GM18870 (cell line): ENCODE results near the gene ABR.
"Not testable (repeated sequence)": the region's sequence is repeated elsewhere in the genome, so short reads cannot be mapped to it uniquely, and the experiment has no call there.

ENCODE experiments used
- ATAC-seq: cut with Tn5 transposase; IDR thresholded peaks from one replicate; pipeline ENCODE4 v1.9.1; 2021; ENCODE audit warnings: moderate library complexity; ENCODE audit not compliant: unreplicated experiment

ABR gene

DNA sequence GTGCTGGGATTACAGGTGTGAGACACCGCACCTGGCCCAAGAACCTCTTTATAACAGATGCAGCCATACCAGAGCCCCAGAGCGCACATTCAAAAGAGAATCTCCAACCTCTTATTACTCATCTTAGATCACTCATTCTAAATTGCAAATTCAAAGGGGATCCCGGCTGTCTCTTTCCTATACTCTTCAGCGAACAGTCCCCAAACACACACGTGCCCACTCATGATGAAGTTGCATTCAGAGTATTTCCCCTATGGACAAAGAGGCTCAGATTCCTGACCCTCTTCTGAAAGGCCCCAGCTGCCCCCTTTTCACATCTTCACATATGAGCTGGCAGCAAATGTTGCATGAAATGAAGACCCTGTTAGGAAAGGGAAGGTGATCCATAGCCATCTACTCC lies 22.5 kb upstream of the ABR start:
- ATAC-seq = no peak

DNA sequence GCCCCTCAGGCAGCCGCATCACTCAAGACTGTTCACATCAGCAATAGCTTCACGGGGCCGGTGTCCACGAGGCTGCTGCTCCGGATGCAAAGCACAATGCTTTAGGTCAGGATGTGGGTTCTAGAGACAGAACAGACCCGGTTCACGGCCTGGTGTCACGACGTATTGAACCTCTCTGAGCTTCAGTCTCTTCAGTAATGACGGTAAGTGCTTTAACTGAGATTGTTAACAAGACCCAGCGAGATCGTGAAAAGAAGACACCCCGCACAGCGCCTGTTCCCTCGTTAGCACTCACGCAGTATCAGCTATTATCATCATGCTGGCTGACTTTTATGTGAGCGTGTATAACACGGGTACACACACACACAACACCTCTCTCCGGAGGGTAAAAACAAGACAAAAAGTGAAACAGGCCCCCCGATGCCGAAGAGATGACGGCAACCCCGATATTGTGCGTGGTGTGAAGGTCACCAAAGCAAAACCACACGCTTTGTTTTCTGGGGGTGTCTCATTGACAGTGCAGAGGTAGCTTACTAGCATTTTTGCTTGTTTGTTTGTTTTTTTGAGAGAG lies 21.4 kb upstream of the ABR start:
- ATAC-seq = no peak

DNA sequence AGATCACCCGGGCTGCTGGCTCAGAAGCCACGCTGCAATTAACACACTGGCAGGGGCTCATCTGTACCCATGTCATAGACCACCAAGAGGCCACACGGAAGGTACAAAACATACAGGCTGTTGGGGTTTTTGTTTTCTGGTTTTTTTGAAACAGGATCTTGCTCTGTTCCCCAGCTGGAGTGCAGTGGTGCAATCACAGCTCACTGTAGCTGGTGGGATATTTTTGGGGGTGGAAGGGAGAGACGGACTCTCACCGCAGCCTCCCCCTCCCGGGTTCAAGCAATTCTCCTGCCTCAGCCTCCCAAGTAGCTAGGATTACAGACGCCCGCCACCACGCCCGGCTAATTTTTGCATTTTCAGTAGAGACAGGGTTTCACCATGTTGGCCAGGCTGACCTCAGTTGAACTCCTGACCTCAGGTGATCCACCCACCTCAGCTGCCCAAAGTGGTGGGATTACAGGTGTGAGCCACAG lies 19.5 kb upstream of the ABR start:
- ATAC-seq = not testable (repeated sequence)

DNA sequence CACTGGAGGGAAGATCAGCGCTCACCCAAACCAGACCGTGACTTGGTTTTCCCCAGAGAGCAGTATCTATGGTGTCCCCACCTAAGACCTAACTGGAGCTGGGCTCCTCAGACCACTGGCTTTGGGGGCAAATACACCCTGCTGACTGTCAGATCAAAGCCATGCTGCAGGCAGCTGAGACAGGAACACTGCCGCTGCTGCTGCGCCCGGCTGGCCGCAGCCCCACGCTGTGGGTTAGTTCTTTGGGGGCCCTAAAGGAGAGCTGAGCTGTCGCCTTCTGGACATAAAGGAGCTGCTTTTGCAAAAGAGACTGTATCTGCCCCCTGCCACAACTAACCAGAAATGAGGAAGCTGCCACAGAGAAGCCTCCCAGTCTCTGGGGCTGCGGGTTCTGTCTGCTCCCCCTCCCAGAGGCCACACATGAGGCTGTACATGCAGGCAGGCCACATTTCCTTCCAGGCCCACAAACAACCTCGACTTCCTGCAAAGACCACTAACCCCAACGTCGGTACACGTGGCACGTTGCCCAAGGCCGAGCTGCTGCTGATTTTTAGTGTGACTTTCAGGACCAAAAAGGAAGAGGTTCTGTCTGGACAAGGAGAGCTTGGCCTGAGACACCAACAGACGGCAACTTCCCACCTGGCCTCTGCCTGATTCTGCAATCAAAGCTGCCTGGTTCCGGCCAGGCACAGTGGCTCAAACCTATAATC lies 18.2 kb upstream of the ABR start:
- ATAC-seq = peak; percentile 50

DNA sequence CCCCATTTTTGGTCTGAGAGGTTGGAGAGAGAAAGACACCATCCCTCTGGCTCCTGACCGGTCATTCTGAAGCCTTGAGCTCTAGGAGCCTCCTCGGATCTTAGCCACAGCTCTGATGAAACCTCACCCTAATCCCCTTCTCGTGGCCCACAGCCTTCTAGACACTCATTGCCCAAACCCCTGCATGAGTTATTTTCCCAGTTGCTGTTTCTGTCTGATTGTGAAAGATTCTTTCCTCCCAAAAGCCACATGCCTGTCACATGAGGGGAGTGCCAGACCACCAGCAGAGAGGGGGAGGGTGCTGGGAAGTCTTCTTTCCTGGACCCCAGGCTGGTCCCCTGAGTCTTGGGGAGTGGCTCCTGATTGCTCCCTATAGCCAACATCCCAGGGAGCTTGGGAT lies 17.6 kb upstream of the ABR start:
- ATAC-seq = peak; percentile 14

DNA sequence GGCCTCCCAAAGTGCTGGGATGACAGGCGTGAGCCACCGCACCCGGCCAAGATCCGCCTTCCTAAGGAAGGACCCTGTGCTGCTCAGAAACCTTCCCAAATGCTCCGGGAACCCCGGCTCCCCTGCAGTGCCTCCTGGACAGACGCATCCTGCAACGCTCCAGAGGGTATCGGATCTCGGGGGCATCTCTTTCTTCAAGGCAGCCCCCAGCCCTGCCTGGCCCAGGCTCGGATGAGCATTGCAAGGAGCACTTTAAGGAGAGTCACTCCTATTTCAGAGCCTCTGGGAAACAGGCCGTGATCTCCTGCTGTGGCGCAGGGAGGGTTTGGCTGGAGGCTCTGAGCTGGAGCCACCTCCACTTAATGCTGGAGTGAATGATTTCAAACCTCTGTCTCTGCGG lies 17.2 kb upstream of the ABR start:
- ATAC-seq = no peak

DNA sequence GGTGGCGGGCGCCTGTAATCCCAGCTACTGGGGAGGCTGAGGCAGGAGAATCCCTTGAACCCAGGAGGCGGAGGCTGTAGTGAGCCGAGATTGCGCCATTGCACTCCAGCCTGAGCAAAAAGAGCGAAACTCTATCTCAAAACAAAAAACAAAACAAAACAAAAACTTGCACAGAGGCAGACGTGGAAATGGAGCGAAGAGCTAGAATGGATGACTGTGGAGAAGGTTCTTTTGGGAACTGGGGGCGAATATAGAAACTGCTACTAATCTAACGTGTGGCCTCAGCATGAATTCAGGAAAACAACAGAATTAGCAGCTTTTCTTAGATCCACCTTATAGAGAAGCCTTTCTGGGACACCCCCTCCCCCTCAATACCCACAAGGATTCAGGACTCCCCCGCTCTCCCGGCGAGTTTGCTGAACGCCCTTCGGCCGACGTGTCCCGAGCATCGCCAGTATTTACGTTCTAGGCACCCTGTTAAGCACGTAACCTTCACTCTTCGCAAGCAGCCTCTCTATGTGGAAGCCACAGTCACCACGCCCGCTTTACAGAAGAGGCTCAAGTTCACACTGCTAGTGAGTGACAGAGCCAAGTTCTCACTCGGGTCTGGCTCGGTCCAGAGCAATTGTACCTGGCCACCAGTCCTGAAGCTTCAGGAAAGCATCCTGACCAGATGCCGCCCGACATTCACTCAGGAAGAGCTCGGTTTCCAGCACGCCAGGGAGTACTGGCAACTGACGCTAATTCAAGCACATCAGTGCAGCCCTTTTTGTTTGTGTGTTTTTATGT lies 13.3 kb upstream of the ABR start:
- ATAC-seq = no peak

DNA sequence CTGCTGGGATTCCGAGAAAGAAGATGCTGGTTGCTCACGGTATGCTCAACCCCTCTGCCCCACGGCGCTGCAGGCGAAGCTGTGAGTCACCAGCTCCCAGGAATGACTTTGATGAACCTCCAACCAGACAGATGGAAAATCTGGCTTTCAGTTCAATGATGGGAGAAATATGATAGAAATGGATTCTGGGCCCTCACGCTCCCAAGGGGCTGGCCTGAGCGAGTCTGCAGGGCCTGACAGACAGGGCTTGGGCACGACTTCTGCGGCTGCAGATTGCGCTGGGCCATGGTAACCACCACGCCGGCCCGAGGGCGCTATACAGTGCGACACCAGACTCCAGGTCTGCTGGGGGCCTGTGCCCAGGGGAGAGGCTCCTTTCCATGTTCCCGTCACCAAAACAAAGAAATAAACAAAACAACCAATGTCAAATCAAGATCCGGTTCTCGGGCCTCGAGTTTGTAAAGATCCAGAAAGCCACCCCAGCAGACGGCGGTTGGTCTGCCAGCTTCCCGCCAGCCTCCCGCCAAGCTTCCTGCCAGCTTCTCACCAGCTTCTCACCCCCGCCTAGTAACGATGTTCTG lies 11.1 kb upstream of the ABR start:
- no peak for ATAC-seq

DNA sequence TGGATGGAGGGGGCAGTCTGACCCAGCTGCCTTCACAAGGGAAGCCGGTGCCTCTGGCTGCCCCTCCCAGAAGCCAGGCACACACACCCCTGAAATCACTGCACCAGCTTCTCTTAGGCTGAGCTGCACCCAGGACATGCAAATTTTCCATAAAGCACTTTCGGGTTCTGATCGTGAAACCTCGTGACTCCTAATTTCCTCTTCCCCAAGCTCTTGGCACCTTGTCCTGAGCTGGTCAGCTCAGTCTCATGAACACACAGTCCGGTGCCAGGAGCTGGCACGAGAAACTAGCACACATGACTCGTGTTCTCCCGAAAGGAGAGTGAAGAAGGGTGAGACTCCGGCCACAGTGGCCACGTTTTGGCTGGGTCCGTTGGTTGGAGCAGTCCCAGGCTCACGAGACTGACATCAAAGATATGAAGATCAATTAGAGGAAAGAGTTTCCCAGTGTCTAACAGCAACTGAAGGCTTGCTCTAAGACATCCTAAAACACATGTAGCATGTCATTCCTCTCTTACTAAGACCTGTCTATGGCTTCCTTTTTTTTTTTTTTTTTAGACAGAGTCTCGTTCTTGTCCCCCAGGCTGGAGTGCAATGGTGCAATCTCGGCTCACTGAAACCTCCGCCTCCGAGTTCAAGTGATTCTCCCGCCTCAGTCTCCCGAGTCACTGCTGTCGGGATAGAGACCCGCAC lies 9.2 kb upstream of the ABR start:
- no peak for ATAC-seq

DNA sequence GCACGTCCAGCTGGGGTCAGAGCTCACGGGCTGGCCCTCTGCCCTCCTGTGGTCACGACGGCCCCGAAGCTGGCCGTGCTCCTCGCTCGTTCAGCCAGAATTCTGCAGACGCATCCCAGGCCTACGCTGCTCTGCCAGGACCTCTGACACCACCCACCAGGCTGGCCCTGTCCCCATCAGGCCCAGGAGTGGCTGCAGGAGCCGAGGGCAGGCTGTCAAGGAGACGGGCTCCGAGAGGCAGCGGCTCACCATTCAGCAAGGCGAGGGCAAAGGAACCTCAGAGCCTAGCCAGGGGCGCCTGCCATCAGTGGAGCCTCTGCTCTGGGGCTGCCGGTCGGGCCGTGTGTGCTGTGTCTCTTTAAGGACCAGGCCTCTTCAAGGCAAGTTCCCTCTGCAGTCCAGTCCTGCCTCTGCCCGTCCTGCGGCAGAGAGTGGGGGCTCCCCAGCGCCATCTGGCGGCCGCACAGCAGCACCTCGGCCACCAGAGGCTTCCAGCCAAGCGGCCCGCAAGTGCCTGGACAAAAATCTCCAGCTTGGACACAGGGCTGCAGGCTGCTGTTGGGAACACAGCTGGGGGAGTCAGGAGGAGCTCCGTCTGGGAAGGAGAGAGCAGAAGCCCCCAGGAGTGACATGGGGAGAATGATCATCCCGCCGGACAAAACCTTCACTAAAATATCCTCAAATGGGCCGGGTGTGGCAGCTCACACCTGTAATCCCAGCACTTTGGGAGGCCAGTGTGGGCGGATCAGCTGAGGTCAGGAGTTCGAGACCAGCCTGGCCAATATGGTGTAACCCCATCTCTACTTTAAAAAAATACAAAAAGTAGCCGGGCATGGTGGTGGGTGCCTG lies 7.4 kb upstream of the ABR start:
- no peak for ATAC-seq

DNA sequence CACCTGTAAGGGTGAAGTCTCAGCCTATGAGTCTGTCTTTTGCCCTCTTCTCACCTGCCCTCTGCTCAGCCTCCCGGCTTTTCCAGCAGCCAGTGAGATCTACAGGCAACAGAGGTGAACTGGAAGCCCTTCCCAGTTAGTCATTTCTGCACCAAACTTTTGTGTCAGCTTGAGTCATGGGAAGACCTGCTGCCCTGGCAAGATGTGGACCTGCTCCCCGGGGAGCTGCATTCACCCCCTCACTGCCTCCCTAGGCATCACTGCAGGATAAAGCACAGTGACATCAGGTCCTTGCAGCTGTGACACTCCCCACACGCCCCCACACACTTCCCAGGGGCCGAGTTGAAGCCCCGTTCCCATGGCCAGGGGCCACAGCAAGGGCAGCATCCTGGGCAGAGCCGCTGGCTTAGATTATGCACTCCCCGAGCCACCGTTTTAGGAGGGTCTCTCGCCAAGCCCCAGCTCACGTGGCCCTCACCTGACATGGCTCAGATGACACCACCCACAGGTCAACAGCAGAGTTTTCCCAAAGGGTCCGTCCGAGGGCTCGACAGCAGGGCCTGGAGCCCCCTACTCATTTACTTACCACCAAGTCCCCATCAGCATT lies 6.5 kb upstream of the ABR start:
- no peak for ATAC-seq

DNA sequence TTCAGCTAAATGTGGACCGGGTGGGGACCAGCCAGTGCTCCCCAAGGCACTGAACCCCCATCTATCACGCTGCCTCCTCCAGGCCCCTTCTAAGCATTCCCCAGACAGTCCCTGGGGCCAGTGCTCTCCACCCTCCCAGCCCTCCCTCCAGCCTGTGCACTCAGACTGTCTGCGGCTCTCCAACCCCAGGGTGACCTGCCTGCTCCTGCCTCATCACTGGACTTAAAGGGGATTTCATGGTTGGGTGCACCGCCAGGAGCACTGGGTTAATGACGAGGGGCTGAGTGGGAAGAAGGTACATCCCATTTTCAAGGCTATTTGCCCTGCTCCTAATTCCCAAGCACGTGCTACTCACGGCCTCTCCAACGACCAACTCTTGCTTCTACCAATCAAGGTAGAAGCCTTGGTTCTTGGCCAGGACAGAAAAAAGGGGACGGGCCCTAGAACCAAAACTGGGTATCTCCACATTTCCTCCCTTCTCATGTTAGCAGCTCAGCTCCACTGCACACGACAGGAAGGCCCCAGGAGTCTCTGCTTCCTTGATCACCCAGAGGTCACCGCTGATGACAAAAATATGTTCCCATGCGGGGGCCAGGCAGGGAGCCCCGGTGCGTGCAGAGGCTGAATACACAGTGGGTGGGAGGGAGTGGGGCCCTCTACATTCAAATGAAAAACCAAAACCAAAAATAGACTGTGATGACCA lies 3.5 kb upstream of the ABR start:
- no peak for ATAC-seq

DNA sequence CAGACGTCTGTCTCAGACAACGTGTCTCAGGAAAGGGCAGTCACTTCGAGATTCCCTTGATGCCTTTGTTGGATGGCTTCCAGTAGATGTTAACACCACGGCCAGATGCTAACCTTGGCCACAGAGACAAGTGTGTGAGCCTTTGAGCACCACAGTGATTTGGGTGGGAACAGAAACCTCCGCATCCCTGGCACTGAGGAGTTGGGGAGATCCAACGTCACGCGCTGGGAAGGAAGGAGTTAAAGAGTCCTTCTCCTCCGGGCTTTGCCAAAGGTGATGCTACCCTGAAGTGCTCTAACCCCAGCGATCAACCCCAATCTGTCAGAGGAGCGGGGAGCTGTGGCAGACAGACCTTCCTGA lies 3.0 kb upstream of the ABR start:
- ATAC-seq = no peak

DNA sequence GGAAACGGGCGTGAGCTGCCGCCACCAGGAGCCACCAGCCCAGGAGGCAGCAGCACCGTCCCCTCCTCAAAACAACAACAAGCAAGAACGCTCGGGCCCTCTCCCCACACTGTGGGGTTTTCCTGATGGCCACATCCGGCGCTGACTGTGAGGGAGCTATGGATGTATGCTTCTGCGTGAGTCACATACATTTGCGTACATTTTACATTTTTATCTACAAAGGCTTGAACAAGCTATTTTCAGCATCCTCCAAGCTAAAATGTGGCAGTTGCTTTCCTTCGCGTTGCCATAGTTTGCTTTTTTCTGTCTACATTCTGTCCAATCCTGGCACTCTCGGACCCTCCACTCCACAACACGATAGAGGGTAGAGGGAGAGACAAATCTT lies 2.0 kb upstream of the ABR start:
- ATAC-seq = no peak

DNA sequence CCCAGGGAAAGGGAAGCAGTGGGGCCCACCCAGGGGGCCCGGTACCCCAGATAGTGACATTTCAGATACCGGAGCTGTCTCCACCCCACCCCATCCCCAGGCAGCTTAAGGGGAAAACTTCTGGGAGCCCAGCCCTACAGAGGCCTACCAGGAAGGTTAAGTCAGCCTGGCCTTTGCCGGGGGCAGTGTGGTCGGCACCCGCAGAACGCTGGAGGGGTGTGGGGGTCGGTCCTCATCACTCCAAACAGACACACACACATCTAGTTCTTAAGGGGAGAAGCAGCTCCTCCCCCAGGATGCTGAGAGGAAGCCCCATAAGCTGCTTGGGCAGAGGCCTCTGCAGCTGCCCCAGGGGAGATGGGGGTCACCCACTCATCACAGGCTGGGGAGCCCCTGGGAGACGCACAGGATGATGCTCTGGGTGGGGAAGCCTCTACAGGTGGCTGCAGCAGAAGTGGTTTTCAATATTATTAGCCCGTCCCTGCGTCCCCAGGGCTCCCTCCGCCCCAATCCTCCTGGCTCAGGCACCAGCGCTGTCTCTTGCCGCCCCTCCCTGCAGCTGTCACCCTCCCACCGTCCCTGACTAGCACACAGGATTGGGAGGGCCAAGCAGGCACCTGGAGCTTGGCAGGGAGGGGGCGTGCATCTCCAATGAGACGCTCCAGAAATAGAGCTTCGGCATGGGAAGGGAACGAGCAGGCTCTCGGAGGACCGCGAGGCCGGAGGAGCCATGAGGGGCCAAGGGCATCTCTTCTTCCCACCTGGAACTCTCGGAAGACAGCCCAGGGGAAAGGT lies 1.4 kb upstream of the ABR start:
- no peak for ATAC-seq

DNA sequence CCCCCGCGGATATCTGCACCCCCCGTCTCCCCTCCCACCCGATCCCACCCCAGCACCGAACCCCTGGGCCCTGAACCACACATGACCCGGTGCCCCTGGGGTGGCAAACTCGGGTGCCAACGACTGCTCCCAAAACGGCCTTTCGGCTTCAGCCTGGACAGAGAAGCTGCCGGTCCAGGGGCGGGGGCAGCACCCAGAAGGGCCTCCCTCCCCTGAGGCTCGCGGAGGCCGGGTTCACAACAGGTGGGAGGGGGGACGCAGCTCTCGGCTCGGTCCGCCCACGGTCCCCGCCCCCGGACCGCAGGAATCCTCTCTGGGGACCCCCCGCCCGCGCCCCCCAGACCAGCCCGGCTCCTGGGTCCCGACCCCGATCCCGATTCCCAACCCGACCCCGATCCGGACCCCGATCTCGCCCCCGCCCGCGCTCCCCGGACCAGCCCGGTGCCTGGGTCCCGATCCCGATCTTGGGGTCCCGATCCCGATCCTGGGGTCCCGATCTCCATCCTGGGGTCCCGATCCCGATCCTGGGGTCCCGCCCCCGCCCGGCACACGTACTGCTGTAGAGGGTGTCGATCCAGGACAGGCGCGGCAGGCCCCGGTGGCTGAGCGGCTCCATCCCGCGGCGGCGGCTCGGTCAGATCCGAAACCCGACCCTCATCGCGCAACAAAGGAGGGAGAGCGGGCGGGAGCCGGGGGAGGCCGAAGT lies 516 bp downstream of the ABR start:
- no peak for ATAC-seq

DNA sequence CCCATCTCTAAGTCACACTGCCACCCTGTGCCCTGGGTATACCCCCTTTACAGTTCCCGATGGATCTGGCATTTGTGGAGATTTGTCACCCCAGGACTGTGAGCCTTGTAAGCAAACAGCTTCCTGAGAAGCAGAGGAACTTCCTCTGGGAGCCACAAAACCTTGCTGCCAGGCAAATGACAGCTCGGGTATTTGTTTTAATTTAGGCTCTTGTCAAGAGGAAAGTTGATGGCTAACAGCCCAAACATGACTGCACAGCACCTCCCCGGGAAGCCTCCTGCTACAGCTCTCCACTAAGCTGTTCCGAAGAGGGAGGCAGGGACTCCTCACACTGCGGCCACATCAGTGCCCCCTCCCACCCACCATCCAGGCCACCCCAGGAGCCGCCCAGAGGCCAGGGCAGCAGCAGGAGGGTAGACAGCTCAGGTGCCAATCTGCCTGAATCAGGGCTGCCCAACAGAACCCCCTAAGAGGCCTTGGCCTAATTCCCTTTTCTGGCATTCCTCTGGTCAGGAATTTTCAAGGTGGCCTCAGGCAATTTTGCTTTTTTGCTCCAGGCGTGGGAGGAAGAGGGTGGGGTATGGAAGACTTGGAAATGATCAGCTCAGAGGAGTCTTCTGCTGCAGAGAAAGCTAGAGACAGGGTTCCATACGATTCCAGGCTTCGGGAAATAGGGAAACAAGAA lies 2.6 kb downstream of the ABR start:
- no peak for ATAC-seq
